ENCODE results near the gene TAF1C.

Gene TAF1C

GRCh38 chr16:84165746-84166145, 21.1 kb downstream of the TAF1C start:
- H2AFZ ChIP-seq (ENCODE audit: low read length) = no peak overlapping the region
- H3K4me3 ChIP-seq (ENCODE audit: low read depth, low read length, poor library complexity, severe bottlenecking) = no peak overlapping the region
- no peak overlapping the region for H3K4me2 ChIP-seq (ENCODE audit: low read length)
- H3K27me3 ChIP-seq (ENCODE audit: insufficient read depth, low read length) = peaks cover 6% of the 10 kb centered on the region
- no peaks in the 10 kb centered on the region for H3F3A ChIP-seq (ENCODE audit: insufficient read depth, low read length)
- H4K20me1 ChIP-seq (ENCODE audit: insufficient read depth, low read length) = no peaks in the 10 kb centered on the region
- no peaks in the 10 kb centered on the region for H3K9me2 ChIP-seq (ENCODE audit: low read depth, low read length)
- no peaks in the 10 kb centered on the region for H3K36me3 ChIP-seq (ENCODE audit: insufficient read depth, low read length)
- no peaks in the 10 kb centered on the region for H3K9me3 ChIP-seq (ENCODE audit: low read length)
- no peak for TF ChIP-seq CTCF (IDR thresholded peaks at IDR 0.05; ENCODE audit: low read length)
- TF ChIP-seq EZH2 (IDR thresholded peaks at IDR 0.05; ENCODE audit: borderline replicate concordance, low read length) = no peak
- H3K4me1 ChIP-seq (ENCODE audit: insufficient read depth, low read length, severe bottlenecking) = no peaks in the 10 kb centered on the region
- H3K27ac ChIP-seq (ENCODE audit: low read depth, low read length, poor library complexity, severe bottlenecking) = no peak overlapping the region
- no peaks in the 10 kb centered on the region for H3K79me2 ChIP-seq (ENCODE audit: insufficient read depth, low read length)
- no peak overlapping the region for H3K9ac ChIP-seq (ENCODE audit: low read length)

GRCh38 chr16:84161801-84162200, 25.1 kb downstream of the TAF1C start:
- Histone ChIP-seq H3K9me3 (ENCODE audit: low read length) (no peaks in the 10 kb centered on the region), H3K36me3 (ENCODE audit: insufficient read depth, low read length) (no peaks in the 10 kb centered on the region), H3K27me3 (ENCODE audit: insufficient read depth, low read length) (no peaks in the 10 kb centered on the region; the same call in none of the 2 replicates), H4K20me1 (ENCODE audit: insufficient read depth, low read length) (no peaks in the 10 kb centered on the region), H3K4me1 (ENCODE audit: insufficient read depth, low read length, severe bottlenecking) (no peaks in the 10 kb centered on the region), H3F3A (ENCODE audit: insufficient read depth, low read length) (no peaks in the 10 kb centered on the region), H3K27ac (ENCODE audit: low read depth, low read length, poor library complexity, severe bottlenecking) (no peak overlapping the region), H3K4me2 (ENCODE audit: low read length) (no peak overlapping the region), H3K79me2 (ENCODE audit: insufficient read depth, low read length) (no peaks in the 10 kb centered on the region), H3K4me3 (ENCODE audit: low read depth, low read length, poor library complexity, severe bottlenecking) (no peak overlapping the region), H3K9me2 (ENCODE audit: low read depth, low read length) (no peaks in the 10 kb centered on the region), H3K9ac (ENCODE audit: low read length) (no peak overlapping the region), H2AFZ (ENCODE audit: low read length) (no peak overlapping the region)
- TF ChIP-seq EZH2 (IDR thresholded peaks at IDR 0.05; ENCODE audit: borderline replicate concordance, low read length) = no peak
- TF ChIP-seq CTCF (IDR thresholded peaks at IDR 0.05; ENCODE audit: low read length) = no peak

- Histone ChIP-seq H3K9ac (ENCODE audit: low read length) (no peak overlapping the region), H3F3A (ENCODE audit: insufficient read depth, low read length) (no peaks in the 10 kb centered on the region), H3K27ac (ENCODE audit: low read depth, low read length, poor library complexity, severe bottlenecking) (no peak overlapping the region), H3K9me3 (ENCODE audit: low read length) (no peaks in the 10 kb centered on the region), H2AFZ (ENCODE audit: low read length) (no peak overlapping the region), H3K79me2 (ENCODE audit: insufficient read depth, low read length) (no peaks in the 10 kb centered on the region), H3K4me1 (ENCODE audit: insufficient read depth, low read length, severe bottlenecking) (no peaks in the 10 kb centered on the region), H3K4me3 (ENCODE audit: low read depth, low read length, poor library complexity, severe bottlenecking) (no peak overlapping the region), H3K27me3 (ENCODE audit: insufficient read depth, low read length) (no peaks in the 10 kb centered on the region; the same call in none of the 2 replicates), H4K20me1 (ENCODE audit: insufficient read depth, low read length) (no peaks in the 10 kb centered on the region), H3K4me2 (ENCODE audit: low read length) (no peak overlapping the region), H3K9me2 (ENCODE audit: low read depth, low read length) (no peaks in the 10 kb centered on the region), H3K36me3 (ENCODE audit: insufficient read depth, low read length) (no peaks in the 10 kb centered on the region)
- TF ChIP-seq EZH2 (IDR thresholded peaks at IDR 0.05; ENCODE audit: borderline replicate concordance, low read length) = no peak
These were observed 25.8 kb downstream of the TAF1C start for GRCh38 chr16:84161037-84161436.

- no peaks in the 10 kb centered on the region for H3K9me3 ChIP-seq (ENCODE audit: low read length)
- H3K79me2 ChIP-seq (ENCODE audit: insufficient read depth, low read length) = no peaks in the 10 kb centered on the region
These were observed 27.1 kb downstream of the TAF1C start for GRCh38 chr16:84159800-84160199.

More at GRCh38 chr16:84159800-84160199, 27.1 kb downstream of the TAF1C start:
- H3K9me2 ChIP-seq (ENCODE audit: low read depth, low read length) = no peaks in the 10 kb centered on the region
- H3K4me1 ChIP-seq (ENCODE audit: insufficient read depth, low read length, severe bottlenecking) = no peaks in the 10 kb centered on the region
- no peaks in the 10 kb centered on the region for H3K36me3 ChIP-seq (ENCODE audit: insufficient read depth, low read length)
- no peak overlapping the region for H3K9ac ChIP-seq (ENCODE audit: low read length)
- no peaks in the 10 kb centered on the region; the same call in none of the 2 replicates for H3K27me3 ChIP-seq (ENCODE audit: insufficient read depth, low read length)
- H3K4me2 ChIP-seq (ENCODE audit: low read length) = no peak overlapping the region
- no peaks in the 10 kb centered on the region for H3F3A ChIP-seq (ENCODE audit: insufficient read depth, low read length)
- no peak overlapping the region for H3K27ac ChIP-seq (ENCODE audit: low read depth, low read length, poor library complexity, severe bottlenecking)
- no peak for TF ChIP-seq EZH2 (IDR thresholded peaks at IDR 0.05; ENCODE audit: borderline replicate concordance, low read length)
- TF ChIP-seq CTCF (IDR thresholded peaks at IDR 0.05; ENCODE audit: low read length) = no peak
- no peak overlapping the region for H3K4me3 ChIP-seq (ENCODE audit: low read depth, low read length, poor library complexity, severe bottlenecking)
- no peaks in the 10 kb centered on the region for H4K20me1 ChIP-seq (ENCODE audit: insufficient read depth, low read length)
- no peak overlapping the region for H2AFZ ChIP-seq (ENCODE audit: low read length)

Measured in OCI-LY1 (cell line).